Fibroblast of lung (primary cell): Measurements from ENCODE around the gene KLHDC7A.

Experiments
- EZH2 ChIP-seq: IDR thresholded peaks from 2 replicates; pipeline ENCODE4 v1.5.1; 2012; ENCODE audit warnings: low read length, control low read depth, mild to moderate bottlenecking; ENCODE audit errors: missing control alignments
- TF ChIP-seq, protein P1 (sequence below), 2 donors: IDR thresholded peaks in 1 of 2; conservative IDR thresholded peaks in 1 of 2; 1 replicate in 1 of 2; 2 replicates in 1 of 2; pipeline ENCODE4 v1.5.1; 2011 to 2012; ENCODE audit warnings: low read length in 2 of 2, control low read depth in 1 of 2, inconsistent platforms in 1 of 2, low read depth in 1 of 2, mild to moderate bottlenecking in 1 of 2

DNA sequence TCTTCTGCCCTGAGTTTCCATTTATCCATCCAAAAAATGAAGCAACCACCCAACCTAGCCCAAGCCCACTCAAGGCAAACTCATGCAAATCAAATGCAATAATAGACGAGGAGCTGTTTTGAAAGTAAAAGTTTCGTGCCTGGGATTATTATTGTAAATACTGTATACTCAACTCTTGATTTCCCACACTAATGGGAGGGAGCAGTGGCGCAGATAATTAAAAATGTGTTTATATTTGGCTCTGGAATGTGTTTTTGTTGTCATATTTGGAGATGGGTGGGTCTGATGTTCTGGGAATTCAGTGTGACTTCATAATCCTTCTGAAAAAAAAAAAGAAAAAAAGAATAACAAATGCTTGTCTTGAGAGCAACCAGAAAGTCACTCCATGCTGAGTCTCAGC is 52.5 kb downstream of the KLHDC7A start:
- TF ChIP-seq, protein P1, sequence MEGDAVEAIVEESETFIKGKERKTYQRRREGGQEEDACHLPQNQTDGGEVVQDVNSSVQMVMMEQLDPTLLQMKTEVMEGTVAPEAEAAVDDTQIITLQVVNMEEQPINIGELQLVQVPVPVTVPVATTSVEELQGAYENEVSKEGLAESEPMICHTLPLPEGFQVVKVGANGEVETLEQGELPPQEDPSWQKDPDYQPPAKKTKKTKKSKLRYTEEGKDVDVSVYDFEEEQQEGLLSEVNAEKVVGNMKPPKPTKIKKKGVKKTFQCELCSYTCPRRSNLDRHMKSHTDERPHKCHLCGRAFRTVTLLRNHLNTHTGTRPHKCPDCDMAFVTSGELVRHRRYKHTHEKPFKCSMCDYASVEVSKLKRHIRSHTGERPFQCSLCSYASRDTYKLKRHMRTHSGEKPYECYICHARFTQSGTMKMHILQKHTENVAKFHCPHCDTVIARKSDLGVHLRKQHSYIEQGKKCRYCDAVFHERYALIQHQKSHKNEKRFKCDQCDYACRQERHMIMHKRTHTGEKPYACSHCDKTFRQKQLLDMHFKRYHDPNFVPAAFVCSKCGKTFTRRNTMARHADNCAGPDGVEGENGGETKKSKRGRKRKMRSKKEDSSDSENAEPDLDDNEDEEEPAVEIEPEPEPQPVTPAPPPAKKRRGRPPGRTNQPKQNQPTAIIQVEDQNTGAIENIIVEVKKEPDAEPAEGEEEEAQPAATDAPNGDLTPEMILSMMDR (conservative IDR thresholded peaks at IDR 0.05 in 1 of 2, IDR thresholded peaks at IDR 0.05 in 1 of 2; ENCODE audit: low read depth in 1 of 2, low read length in 2 of 2): no peak
- TF ChIP-seq EZH2: no peak
